ENCODE measurements around the gene ITGA7. TPM values are rescaled to one million over a fixed set of nuclear protein-coding genes. Genes with fewer than 3 reads are reported as not detected.

The ITGA7 gene
- polyA plus RNA-seq, 1 donor from 2014 or later = 13.5 TPM

- no peak overlapping the region for H3K27ac ChIP-seq (ENCODE audit: low read length)
- H3K9ac ChIP-seq (ENCODE audit: low read length) = no peak overlapping the region
- no peaks in the 10 kb centered on the region for H3K9me3 ChIP-seq (ENCODE audit: low read length)
- H3K36me3 ChIP-seq (ENCODE audit: insufficient read depth, low read length) = no peaks in the 10 kb centered on the region
- no peak overlapping the region for H2AFZ ChIP-seq (ENCODE audit: low read depth, low read length)
- no peaks in the 10 kb centered on the region for H4K20me1 ChIP-seq (ENCODE audit: insufficient read depth)
- H3K27me3 ChIP-seq (ENCODE audit: insufficient read depth, low read depth, low read length) = no peaks in the 10 kb centered on the region
- H3K9me2 ChIP-seq (ENCODE audit: insufficient read depth, low read length) = no peaks in the 10 kb centered on the region
- H3F3A ChIP-seq (ENCODE audit: insufficient read depth, low read length, poor library complexity, severe bottlenecking) = no peaks in the 10 kb centered on the region
- H3K4me2 ChIP-seq (ENCODE audit: low read length) = no peak overlapping the region
- TF ChIP-seq SMC3 (conservative IDR thresholded peaks at IDR 0.05; ENCODE audit: poor library complexity) (no peak), RAD21 (conservative IDR thresholded peaks at IDR 0.05) (no peak), TAF1 (IDR thresholded peaks at IDR 0.05; ENCODE audit: low read depth) (no peak)
- H3K4me3 ChIP-seq (ENCODE audit: low read length) = no peak overlapping the region
- no peaks in the 10 kb centered on the region for H3K79me2 ChIP-seq (replicated peaks; ENCODE audit: insufficient read depth, low read length)
These were observed 14.1 kb downstream of the ITGA7 start for GRCh38 chr12:55693323-55694187.

- no peaks in the 10 kb centered on the region for H3K27me3 ChIP-seq (ENCODE audit: insufficient read depth, low read depth, low read length)
- no peak overlapping the region for H3K9ac ChIP-seq (ENCODE audit: low read length)
- no peaks in the 10 kb centered on the region for H3K9me2 ChIP-seq (ENCODE audit: insufficient read depth, low read length)
- no peaks in the 10 kb centered on the region for H3K79me2 ChIP-seq (replicated peaks; ENCODE audit: insufficient read depth, low read length)
- H3F3A ChIP-seq (ENCODE audit: insufficient read depth, low read length, poor library complexity, severe bottlenecking) = no peaks in the 10 kb centered on the region
- no peaks in the 10 kb centered on the region for H3K9me3 ChIP-seq (ENCODE audit: low read length)
- H3K27ac ChIP-seq (ENCODE audit: low read length) = no peak overlapping the region
- no peak overlapping the region for H3K4me2 ChIP-seq (ENCODE audit: low read length)
- H3K36me3 ChIP-seq (ENCODE audit: insufficient read depth, low read length) = no peaks in the 10 kb centered on the region
- no peak overlapping the region for H3K4me3 ChIP-seq (ENCODE audit: low read length)
- H2AFZ ChIP-seq (ENCODE audit: low read depth, low read length) = no peak overlapping the region
- H4K20me1 ChIP-seq (ENCODE audit: insufficient read depth) = no peaks in the 10 kb centered on the region
- TF ChIP-seq, protein P1, sequence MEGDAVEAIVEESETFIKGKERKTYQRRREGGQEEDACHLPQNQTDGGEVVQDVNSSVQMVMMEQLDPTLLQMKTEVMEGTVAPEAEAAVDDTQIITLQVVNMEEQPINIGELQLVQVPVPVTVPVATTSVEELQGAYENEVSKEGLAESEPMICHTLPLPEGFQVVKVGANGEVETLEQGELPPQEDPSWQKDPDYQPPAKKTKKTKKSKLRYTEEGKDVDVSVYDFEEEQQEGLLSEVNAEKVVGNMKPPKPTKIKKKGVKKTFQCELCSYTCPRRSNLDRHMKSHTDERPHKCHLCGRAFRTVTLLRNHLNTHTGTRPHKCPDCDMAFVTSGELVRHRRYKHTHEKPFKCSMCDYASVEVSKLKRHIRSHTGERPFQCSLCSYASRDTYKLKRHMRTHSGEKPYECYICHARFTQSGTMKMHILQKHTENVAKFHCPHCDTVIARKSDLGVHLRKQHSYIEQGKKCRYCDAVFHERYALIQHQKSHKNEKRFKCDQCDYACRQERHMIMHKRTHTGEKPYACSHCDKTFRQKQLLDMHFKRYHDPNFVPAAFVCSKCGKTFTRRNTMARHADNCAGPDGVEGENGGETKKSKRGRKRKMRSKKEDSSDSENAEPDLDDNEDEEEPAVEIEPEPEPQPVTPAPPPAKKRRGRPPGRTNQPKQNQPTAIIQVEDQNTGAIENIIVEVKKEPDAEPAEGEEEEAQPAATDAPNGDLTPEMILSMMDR (IDR thresholded peaks at IDR 0.05; ENCODE audit: poor library complexity, severe bottlenecking) = no peak
- TF ChIP-seq SMC3 (conservative IDR thresholded peaks at IDR 0.05; ENCODE audit: poor library complexity) (no peak), EZH2 (IDR thresholded peaks at IDR 0.05; ENCODE audit: borderline replicate concordance, insufficient read depth, low read length, poor library complexity, severe bottlenecking) (no peak), TAF1 (IDR thresholded peaks at IDR 0.05; ENCODE audit: low read depth) (no peak), RAD21 (conservative IDR thresholded peaks at IDR 0.05) (no peak), EP300 (conservative IDR thresholded peaks at IDR 0.05; ENCODE audit: poor library complexity, severe bottlenecking) (no peak), POLR2AphosphoS5 (IDR thresholded peaks at IDR 0.05) (no peak), MXI1 (conservative IDR thresholded peaks at IDR 0.05; ENCODE audit: poor library complexity, severe bottlenecking) (no peak)
- TF ChIP-seq, protein P2, sequence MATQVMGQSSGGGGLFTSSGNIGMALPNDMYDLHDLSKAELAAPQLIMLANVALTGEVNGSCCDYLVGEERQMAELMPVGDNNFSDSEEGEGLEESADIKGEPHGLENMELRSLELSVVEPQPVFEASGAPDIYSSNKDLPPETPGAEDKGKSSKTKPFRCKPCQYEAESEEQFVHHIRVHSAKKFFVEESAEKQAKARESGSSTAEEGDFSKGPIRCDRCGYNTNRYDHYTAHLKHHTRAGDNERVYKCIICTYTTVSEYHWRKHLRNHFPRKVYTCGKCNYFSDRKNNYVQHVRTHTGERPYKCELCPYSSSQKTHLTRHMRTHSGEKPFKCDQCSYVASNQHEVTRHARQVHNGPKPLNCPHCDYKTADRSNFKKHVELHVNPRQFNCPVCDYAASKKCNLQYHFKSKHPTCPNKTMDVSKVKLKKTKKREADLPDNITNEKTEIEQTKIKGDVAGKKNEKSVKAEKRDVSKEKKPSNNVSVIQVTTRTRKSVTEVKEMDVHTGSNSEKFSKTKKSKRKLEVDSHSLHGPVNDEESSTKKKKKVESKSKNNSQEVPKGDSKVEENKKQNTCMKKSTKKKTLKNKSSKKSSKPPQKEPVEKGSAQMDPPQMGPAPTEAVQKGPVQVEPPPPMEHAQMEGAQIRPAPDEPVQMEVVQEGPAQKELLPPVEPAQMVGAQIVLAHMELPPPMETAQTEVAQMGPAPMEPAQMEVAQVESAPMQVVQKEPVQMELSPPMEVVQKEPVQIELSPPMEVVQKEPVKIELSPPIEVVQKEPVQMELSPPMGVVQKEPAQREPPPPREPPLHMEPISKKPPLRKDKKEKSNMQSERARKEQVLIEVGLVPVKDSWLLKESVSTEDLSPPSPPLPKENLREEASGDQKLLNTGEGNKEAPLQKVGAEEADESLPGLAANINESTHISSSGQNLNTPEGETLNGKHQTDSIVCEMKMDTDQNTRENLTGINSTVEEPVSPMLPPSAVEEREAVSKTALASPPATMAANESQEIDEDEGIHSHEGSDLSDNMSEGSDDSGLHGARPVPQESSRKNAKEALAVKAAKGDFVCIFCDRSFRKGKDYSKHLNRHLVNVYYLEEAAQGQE (IDR thresholded peaks at IDR 0.05; ENCODE audit: borderline replicate concordance) = no peak
These were observed 14.9 kb downstream of the ITGA7 start for GRCh38 chr12:55692631-55693322.

Data from neural cell (in vitro differentiated cells).